ENCODE results near the gene HEATR9.

HEATR9 gene

DNA sequence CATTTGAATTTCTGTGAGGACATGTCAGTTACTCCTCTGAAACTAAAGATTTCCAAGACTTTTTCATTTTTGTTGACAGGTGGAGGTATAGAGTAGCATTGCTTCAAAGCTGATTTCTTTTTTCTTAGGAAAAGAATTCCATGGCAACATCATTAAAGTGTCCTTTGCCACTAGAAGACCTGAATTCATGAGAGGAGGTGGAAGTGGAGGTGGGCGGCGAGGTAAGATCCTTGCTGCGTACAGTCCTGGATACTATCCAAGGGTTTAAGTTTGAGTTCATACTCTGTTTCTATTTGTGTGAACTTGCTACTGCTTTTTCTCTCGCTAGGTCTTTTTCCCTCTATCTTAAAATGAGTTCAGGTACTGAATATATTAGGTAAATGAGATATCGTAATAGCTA is 26.5 kb downstream of the HEATR9 start:
- Histone ChIP-seq H3K36me3 (replicated peaks; ENCODE audit: insufficient read depth, low read length) (peaks cover 22% of the 10 kb centered on the region), H3K4me3 (ENCODE audit: low read length) (no peak overlapping the region), H3K79me2 (ENCODE audit: low read length) (peaks cover 8% of the 10 kb centered on the region; the same call in 1 of the 2 replicates), H2AFZ (ENCODE audit: low read length) (no peak overlapping the region), H3K4me2 (ENCODE audit: low read depth, low read length) (no peak overlapping the region), H3K4me1 (ENCODE audit: low read length) (no peaks in the 10 kb centered on the region), H3K9me2 (replicated peaks; ENCODE audit: insufficient read depth, low read length) (no peaks in the 10 kb centered on the region), H3F3A (ENCODE audit: insufficient read depth, low read length) (no peaks in the 10 kb centered on the region), H3K27ac (ENCODE audit: low read length) (no peak overlapping the region), H3K9me3 (replicated peaks; ENCODE audit: insufficient read depth, low read length) (no peaks in the 10 kb centered on the region), H3K27me3 (replicated peaks; ENCODE audit: insufficient read depth, low read length) (no peaks in the 10 kb centered on the region), H3K9ac (ENCODE audit: low read length) (no peak overlapping the region), H4K20me1 (ENCODE audit: insufficient read depth, low read length) (no peaks in the 10 kb centered on the region; the same call in 1 of the 2 replicates)
- TF ChIP-seq EZH2 (optimal IDR thresholded peaks at IDR 0.05; ENCODE audit: low read depth, low read length) (no peak), CTCF (IDR thresholded peaks at IDR 0.05; ENCODE audit: low read length) (no peak), EZH2phosphoT487 (IDR thresholded peaks at IDR 0.05; ENCODE audit: low read length) (no peak)
- no peak for DNase-seq

DNA sequence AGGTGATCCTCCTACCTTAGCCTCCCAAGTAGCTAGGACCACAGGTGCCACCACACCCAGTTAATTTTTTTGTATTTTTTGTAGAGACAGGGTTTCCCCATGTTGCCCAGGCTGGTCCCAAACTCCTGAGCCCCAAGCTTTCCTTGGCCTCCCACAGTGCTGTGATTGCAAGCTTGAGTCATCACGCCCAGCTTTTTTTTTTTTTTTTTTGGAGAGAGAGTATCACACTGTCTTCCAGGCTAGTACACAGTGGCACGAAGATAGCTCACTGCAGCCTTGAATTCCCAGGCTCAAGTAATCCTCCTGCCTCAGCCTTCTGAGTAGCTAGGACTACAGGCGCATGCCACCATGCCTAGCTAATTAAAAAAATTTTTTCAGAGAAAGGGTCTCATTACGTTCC is 27.2 kb downstream of the HEATR9 start:
- DNase-seq, result no peak
- Histone ChIP-seq H3K9ac (ENCODE audit: low read length) (no peak overlapping the region), H3K4me1 (ENCODE audit: low read length) (no peaks in the 10 kb centered on the region), H3K79me2 (ENCODE audit: low read length) (peaks cover 8% of the 10 kb centered on the region; the same call in 1 of the 2 replicates), H2AFZ (ENCODE audit: low read length) (no peak overlapping the region), H3K36me3 (replicated peaks; ENCODE audit: insufficient read depth, low read length) (peaks cover 27% of the 10 kb centered on the region), H3K27me3 (replicated peaks; ENCODE audit: insufficient read depth, low read length) (no peaks in the 10 kb centered on the region), H3K27ac (ENCODE audit: low read length) (no peak overlapping the region), H4K20me1 (ENCODE audit: insufficient read depth, low read length) (no peaks in the 10 kb centered on the region; the same call in 1 of the 2 replicates), H3K9me2 (replicated peaks; ENCODE audit: insufficient read depth, low read length) (no peaks in the 10 kb centered on the region), H3F3A (ENCODE audit: insufficient read depth, low read length) (no peaks in the 10 kb centered on the region), H3K4me3 (ENCODE audit: low read length) (no peak overlapping the region), H3K9me3 (replicated peaks; ENCODE audit: insufficient read depth, low read length) (no peaks in the 10 kb centered on the region), H3K4me2 (ENCODE audit: low read depth, low read length) (no peak overlapping the region)
- TF ChIP-seq EZH2 (optimal IDR thresholded peaks at IDR 0.05; ENCODE audit: low read depth, low read length), result no peak

DNA sequence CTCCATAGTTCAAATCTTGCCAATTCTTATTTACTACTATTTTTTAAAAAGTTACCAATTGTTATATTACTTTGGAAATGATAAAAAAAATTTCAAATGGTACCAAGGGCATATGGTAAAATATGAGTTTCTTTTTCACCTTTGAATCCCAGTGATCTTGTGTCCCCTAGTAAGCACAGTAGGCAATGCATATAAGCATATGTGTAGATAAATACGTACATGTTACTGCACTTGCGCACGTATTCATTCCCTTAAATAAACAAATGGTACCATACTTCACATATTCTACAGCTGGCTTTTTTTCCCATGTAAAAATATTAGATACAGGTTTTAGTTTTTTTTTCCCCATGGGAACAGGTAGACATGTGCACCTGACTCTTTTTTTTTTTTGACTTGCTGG is 27.6 kb downstream of the HEATR9 start:
- no peak overlapping the region for H2AFZ ChIP-seq (ENCODE audit: low read length)
- no peaks in the 10 kb centered on the region; the same call in 1 of the 2 replicates for H4K20me1 ChIP-seq (ENCODE audit: insufficient read depth, low read length)
- H3K36me3 ChIP-seq (replicated peaks; ENCODE audit: insufficient read depth, low read length), result peaks cover 31% of the 10 kb centered on the region
- H3K9me3 ChIP-seq (replicated peaks; ENCODE audit: insufficient read depth, low read length), result no peaks in the 10 kb centered on the region
- H3K9me2 ChIP-seq (replicated peaks; ENCODE audit: insufficient read depth, low read length), result no peaks in the 10 kb centered on the region
- no peaks in the 10 kb centered on the region for H3K4me1 ChIP-seq (ENCODE audit: low read length)
- H3K27me3 ChIP-seq (replicated peaks; ENCODE audit: insufficient read depth, low read length), result no peaks in the 10 kb centered on the region
- H3K79me2 ChIP-seq (ENCODE audit: low read length), result peaks cover 12% of the 10 kb centered on the region; the same call in 1 of the 2 replicates
- H3F3A ChIP-seq (ENCODE audit: insufficient read depth, low read length), result no peaks in the 10 kb centered on the region
- DNase-seq, result no peak
- H3K4me3 ChIP-seq (ENCODE audit: low read length), result no peak overlapping the region
- TF ChIP-seq EZH2 (optimal IDR thresholded peaks at IDR 0.05; ENCODE audit: low read depth, low read length), result no peak
- TF ChIP-seq EZH2phosphoT487 (IDR thresholded peaks at IDR 0.05; ENCODE audit: low read length), result no peak
- TF ChIP-seq CTCF (IDR thresholded peaks at IDR 0.05; ENCODE audit: low read length), result no peak
- no peak overlapping the region for H3K9ac ChIP-seq (ENCODE audit: low read length)
- H3K27ac ChIP-seq (ENCODE audit: low read length), result no peak overlapping the region
- H3K4me2 ChIP-seq (ENCODE audit: low read depth, low read length), result no peak overlapping the region

- H3K9ac ChIP-seq (ENCODE audit: low read length), result no peak overlapping the region
- H3K27ac ChIP-seq (ENCODE audit: low read length), result no peak overlapping the region
- H3K79me2 ChIP-seq (ENCODE audit: low read length), result peaks cover 47% of the 10 kb centered on the region
These were observed 43.5 kb downstream of the HEATR9 start for GRCh38 chr17:35825206-35825605.

More at GRCh38 chr17:35825206-35825605, 43.5 kb downstream of the HEATR9 start:
- Histone ChIP-seq H3K4me3 (ENCODE audit: low read length) (no peak overlapping the region), H4K20me1 (ENCODE audit: insufficient read depth, low read length) (no peaks in the 10 kb centered on the region), H3K4me1 (ENCODE audit: low read length) (no peaks in the 10 kb centered on the region), H3K27me3 (replicated peaks; ENCODE audit: insufficient read depth, low read length) (no peaks in the 10 kb centered on the region), H3K4me2 (ENCODE audit: low read depth, low read length) (no peak overlapping the region), H3K9me3 (replicated peaks; ENCODE audit: insufficient read depth, low read length) (no peaks in the 10 kb centered on the region), H3K36me3 (replicated peaks; ENCODE audit: insufficient read depth, low read length) (peaks cover 28% of the 10 kb centered on the region; the same call in 1 of the 2 replicates), H3F3A (ENCODE audit: insufficient read depth, low read length) (no peaks in the 10 kb centered on the region), H2AFZ (ENCODE audit: low read length) (no peak overlapping the region), H3K9me2 (replicated peaks; ENCODE audit: insufficient read depth, low read length) (no peaks in the 10 kb centered on the region)
- no peak for DNase-seq
- TF ChIP-seq EZH2phosphoT487 (IDR thresholded peaks at IDR 0.05; ENCODE audit: low read length) (no peak), CTCF (IDR thresholded peaks at IDR 0.05; ENCODE audit: low read length) (no peak), EZH2 (optimal IDR thresholded peaks at IDR 0.05; ENCODE audit: low read depth, low read length) (no peak)

All from MM.1S (cell line).